Measurements from ENCODE around the gene ULK3. TPM values are rescaled to one million over a fixed set of nuclear protein-coding genes. Genes with fewer than 3 reads are reported as not detected.

The ULK3 gene
- total RNA-seq, 1 experiment from 2014 or later = 38.9 TPM

GRCh38 chr15:74809956-74810355, 33.0 kb downstream of the ULK3 start (continued):
- no peak for TF ChIP-seq ZNF532 (CRISPR knock-in tag; IDR thresholded peaks at IDR 0.05; ENCODE audit: borderline replicate concordance)

DNA sequence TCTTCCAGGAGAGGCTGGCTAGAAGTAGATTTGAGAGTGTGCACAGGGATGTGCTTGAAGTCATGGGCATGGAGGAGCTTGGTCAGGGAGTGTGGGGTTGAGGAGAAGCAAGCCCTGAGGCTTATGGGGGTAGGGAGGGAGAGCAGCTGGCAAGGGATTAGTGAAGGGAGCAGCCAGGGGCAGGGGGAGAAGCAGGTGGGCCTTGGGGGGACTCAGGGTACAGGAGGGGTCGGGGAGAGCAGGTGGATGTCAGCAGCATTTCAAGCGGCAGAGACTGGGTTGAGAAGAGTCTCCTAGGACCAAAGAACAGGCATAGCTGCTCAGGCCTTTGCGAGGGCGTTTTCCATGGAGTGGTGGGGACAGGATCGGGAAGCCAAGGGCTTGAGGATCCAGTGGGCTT, 33.7 kb downstream of the ULK3 start:
- POLR2A ChIA-PET = no interaction called here
- H3K9me3 Mint-ChIP-seq = no peaks in the 10 kb centered on the region
- H3K36me3 Mint-ChIP-seq = no peaks in the 10 kb centered on the region; the same call in 1 of the 2 replicates
- peaks cover 6% of the 10 kb centered on the region for H3K4me1 Mint-ChIP-seq
- CTCF ChIA-PET = interaction anchor here (0.5 to 5.0 kb wide), 22 partner anchors 8 to 411 kb away, joined by 3 to 40 read pairs (median 6); no protein-coding TSS in a partner anchor
- peak overlapping the region; percentile 38; the same call in 1 of the 2 replicates for H3K27ac Mint-ChIP-seq
- ATAC-seq = no peak
- H3K4me3 Mint-ChIP-seq = no peak overlapping the region
- no peak for DNase-seq (ENCODE audit: low spot score)
- H3K27me3 Mint-ChIP-seq (ENCODE audit: low read depth) = no peaks in the 10 kb centered on the region
- TF ChIP-seq CBFB (CRISPR knock-in tag; IDR thresholded peaks at IDR 0.05; ENCODE audit: low read depth) = no peak

- Mint-ChIP-seq H3K4me3 (no peak overlapping the region), H3K9me3 (no peaks in the 10 kb centered on the region), H3K27me3 (ENCODE audit: low read depth) (no peaks in the 10 kb centered on the region), H3K36me3 (no peaks in the 10 kb centered on the region; the same call in 1 of the 2 replicates), H3K27ac (peak overlapping the region; percentile 38; the same call in 1 of the 2 replicates), H3K4me1 (peaks cover 6% of the 10 kb centered on the region)
- ATAC-seq (peak; percentile 91), DNase-seq (ENCODE audit: low spot score) (peak; percentile 60)
- ChIA-PET POLR2A (no interaction called here), CTCF (interaction anchor here (0.9 to 5.0 kb wide), 18 partner anchors 8 to 412 kb away, joined by 3 to 40 read pairs (median 8); no protein-coding TSS in a partner anchor)
- TF ChIP-seq NFATC4 (CRISPR knock-in tag; IDR thresholded peaks at IDR 0.05) (no peak), SOX15 (CRISPR knock-in tag; IDR thresholded peaks at IDR 0.05) (no peak), TCF7 (CRISPR knock-in tag; IDR thresholded peaks at IDR 0.05; ENCODE audit: low read depth) (no peak), PRRX2 (CRISPR knock-in tag; IDR thresholded peaks at IDR 0.05) (no peak), EMX1 (CRISPR knock-in tag; IDR thresholded peaks at IDR 0.05) (no peak), SP1 (CRISPR knock-in tag; conservative IDR thresholded peaks at IDR 0.05) (no peak), E2F5 (CRISPR knock-in tag; IDR thresholded peaks at IDR 0.05) (no peak), ZNF219 (CRISPR knock-in tag; IDR thresholded peaks at IDR 0.05; ENCODE audit: borderline replicate concordance) (no peak), NR1H2 (CRISPR knock-in tag; IDR thresholded peaks at IDR 0.05) (no peak), FOXJ3 (CRISPR knock-in tag; IDR thresholded peaks at IDR 0.05; ENCODE audit: borderline replicate concordance) (no peak), SMAD3 (CRISPR knock-in tag; IDR thresholded peaks at IDR 0.05; ENCODE audit: borderline replicate concordance) (no peak), RELA (CRISPR knock-in tag; IDR thresholded peaks at IDR 0.05; ENCODE audit: borderline replicate concordance) (no peak), NFE2L1 (CRISPR knock-in tag; IDR thresholded peaks at IDR 0.05) (no peak), PRDM15 (CRISPR knock-in tag; IDR thresholded peaks at IDR 0.05) (no peak)
- TF ChIP-seq, protein P1, sequence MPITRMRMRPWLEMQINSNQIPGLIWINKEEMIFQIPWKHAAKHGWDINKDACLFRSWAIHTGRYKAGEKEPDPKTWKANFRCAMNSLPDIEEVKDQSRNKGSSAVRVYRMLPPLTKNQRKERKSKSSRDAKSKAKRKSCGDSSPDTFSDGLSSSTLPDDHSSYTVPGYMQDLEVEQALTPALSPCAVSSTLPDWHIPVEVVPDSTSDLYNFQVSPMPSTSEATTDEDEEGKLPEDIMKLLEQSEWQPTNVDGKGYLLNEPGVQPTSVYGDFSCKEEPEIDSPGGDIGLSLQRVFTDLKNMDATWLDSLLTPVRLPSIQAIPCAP (CRISPR knock-in tag; IDR thresholded peaks at IDR 0.05) = no peak
- TF ChIP-seq, protein P2, sequence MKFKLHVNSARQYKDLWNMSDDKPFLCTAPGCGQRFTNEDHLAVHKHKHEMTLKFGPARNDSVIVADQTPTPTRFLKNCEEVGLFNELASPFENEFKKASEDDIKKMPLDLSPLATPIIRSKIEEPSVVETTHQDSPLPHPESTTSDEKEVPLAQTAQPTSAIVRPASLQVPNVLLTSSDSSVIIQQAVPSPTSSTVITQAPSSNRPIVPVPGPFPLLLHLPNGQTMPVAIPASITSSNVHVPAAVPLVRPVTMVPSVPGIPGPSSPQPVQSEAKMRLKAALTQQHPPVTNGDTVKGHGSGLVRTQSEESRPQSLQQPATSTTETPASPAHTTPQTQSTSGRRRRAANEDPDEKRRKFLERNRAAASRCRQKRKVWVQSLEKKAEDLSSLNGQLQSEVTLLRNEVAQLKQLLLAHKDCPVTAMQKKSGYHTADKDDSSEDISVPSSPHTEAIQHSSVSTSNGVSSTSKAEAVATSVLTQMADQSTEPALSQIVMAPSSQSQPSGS (CRISPR knock-in tag; IDR thresholded peaks at IDR 0.05; ENCODE audit: borderline replicate concordance, low read depth) = no peak
- TF ChIP-seq, protein P3, sequence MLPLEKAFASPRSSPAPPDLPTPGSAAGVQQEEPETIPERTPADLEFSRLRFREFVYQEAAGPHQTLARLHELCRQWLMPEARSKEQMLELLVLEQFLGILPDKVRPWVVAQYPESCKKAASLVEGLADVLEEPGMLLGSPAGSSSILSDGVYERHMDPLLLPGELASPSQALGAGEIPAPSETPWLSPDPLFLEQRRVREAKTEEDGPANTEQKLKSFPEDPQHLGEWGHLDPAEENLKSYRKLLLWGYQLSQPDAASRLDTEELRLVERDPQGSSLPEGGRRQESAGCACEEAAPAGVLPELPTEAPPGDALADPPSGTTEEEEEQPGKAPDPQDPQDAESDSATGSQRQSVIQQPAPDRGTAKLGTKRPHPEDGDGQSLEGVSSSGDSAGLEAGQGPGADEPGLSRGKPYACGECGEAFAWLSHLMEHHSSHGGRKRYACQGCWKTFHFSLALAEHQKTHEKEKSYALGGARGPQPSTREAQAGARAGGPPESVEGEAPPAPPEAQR (CRISPR knock-in tag; IDR thresholded peaks at IDR 0.05) = no peak
- TF ChIP-seq, protein P4, sequence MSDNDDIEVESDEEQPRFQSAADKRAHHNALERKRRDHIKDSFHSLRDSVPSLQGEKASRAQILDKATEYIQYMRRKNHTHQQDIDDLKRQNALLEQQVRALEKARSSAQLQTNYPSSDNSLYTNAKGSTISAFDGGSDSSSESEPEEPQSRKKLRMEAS (CRISPR knock-in tag; IDR thresholded peaks at IDR 0.05) = no peak
Observed at GRCh38 chr15:74808840-74809229, 34.1 kb downstream of the ULK3 start.

Data from WTC11 (cell line).